Stimulated activated CD4-positive, alpha-beta T cell treated with anti-CD3 and anti-CD28 coated beads, Interleukin-1b, Interleukin-23, amount 100 ng/mL, for 1 hour (primary cell): ENCODE data around the gene PDE6G.

Experiments used
- DNase-seq, 2 donors: peaks; one replicate each; pipeline ENCODE4 v3.0.0-alpha.2; 2020; ENCODE audit warnings: low read depth in 2 of 2

The PDE6G gene

GRCh38 chr17:81656118-81656743 is at the start of gene PDE6G:
Gene PDE6G, minus strand, starts transcription at chr17:81656542. Its CDS starts 3,237 bp downstream, at chr17:81653305.
- DNase-seq, result no peak

- DNase-seq, result no peak
These were observed 49.3 kb upstream of the PDE6G start for GRCh38 chr17:81705518-81706231.

- no peak for DNase-seq
These were observed 47.7 kb upstream of the PDE6G start for GRCh38 chr17:81703747-81704654.

- DNase-seq, result peak; percentile 68 to 77
These were observed 46.8 kb upstream of the PDE6G start, which contains the start of gene MRPL12 for GRCh38 chr17:81702934-81703746. Gene MRPL12, plus strand, starts transcription at chr17:81703367. Its CDS starts 135 bp downstream, at chr17:81703502.

GRCh38 chr17:81701288-81702071 is 45.1 kb upstream of the PDE6G start:
- DNase-seq, result no peak

GRCh38 chr17:81700353-81701287 is 44.3 kb upstream of the PDE6G start:
- DNase-seq, result no peak

- no peak for DNase-seq
These were observed 41.1 kb upstream of the PDE6G start for GRCh38 chr17:81697261-81698044.

GRCh38 chr17:81696218-81696941 is 40.0 kb upstream of the PDE6G start:
- no peak for DNase-seq

- no peak for DNase-seq
These were observed 39.5 kb upstream of the PDE6G start for GRCh38 chr17:81695801-81696200.

GRCh38 chr17:81695211-81695610 is 38.9 kb upstream of the PDE6G start:
- no peak for DNase-seq

- no peak for DNase-seq
These were observed 38.5 kb upstream of the PDE6G start for GRCh38 chr17:81694810-81695209.

- DNase-seq, result no peak
These were observed 37.3 kb upstream of the PDE6G start for GRCh38 chr17:81693509-81694210.

- no peak for DNase-seq
These were observed 35.3 kb upstream of the PDE6G start for GRCh38 chr17:81691608-81692007.

- no peak for DNase-seq
These were observed 34.9 kb upstream of the PDE6G start for GRCh38 chr17:81691196-81691595.

- DNase-seq, result no peak
These were observed 34.2 kb upstream of the PDE6G start for GRCh38 chr17:81690549-81690948.

- DNase-seq, result no peak
These were observed 33.7 kb upstream of the PDE6G start for GRCh38 chr17:81690066-81690465.

GRCh38 chr17:81688616-81689015 is 32.3 kb upstream of the PDE6G start:
- DNase-seq, result no peak
